H1 (cell line): ENCODE results near the gene TRAPPC12. TPM values are rescaled to one million over a fixed set of nuclear protein-coding genes. Genes with fewer than 3 reads are reported as not detected.

Source experiments
- ASH2L ChIP-seq: fragments of 200-600, 300-600 bp; sonication (generic); IDR thresholded peaks from one replicate; pipeline ENCODE4 v1.7.1; 2017; ENCODE audit warnings: low read length
- BCL11A ChIP-seq, 2 experiments: IDR thresholded peaks; one replicate each; pipeline ENCODE4 v1.6.1; 2011; ENCODE audit warnings: low read depth in 2 of 2, low read length in 2 of 2, mild to moderate bottlenecking in 2 of 2
- CBX8 ChIP-seq: fragments of 300-800, 300-1000 bp; sonication (generic); IDR thresholded peaks from 2 replicates; pipeline ENCODE4 v1.7.1; 2016; ENCODE audit warnings: low read depth, low read length, borderline replicate concordance
- CHD1 ChIP-seq: IDR thresholded peaks from 2 replicates; pipeline ENCODE4 v1.6.1; 2012; ENCODE audit warnings: low read depth, low read length, improper control_type of control experiment
- CTBP2 ChIP-seq: IDR thresholded peaks from 2 replicates; pipeline ENCODE4 v1.7.0; 2011; ENCODE audit warnings: borderline replicate concordance, mild to moderate bottlenecking, moderate library complexity, mixed read lengths, low read length; ENCODE audit not compliant: insufficient read depth, insufficient read length
- E2F6 ChIP-seq: IDR thresholded peaks from 2 replicates; pipeline ENCODE4 v1.6.1; 2012; ENCODE audit warnings: inconsistent platforms
- HDAC2 ChIP-seq, 2 experiments: fragments of 300-600 bp in 1 of 2; sonication (generic) in 1 of 2; IDR thresholded peaks; 2 replicates each; pipeline ENCODE4 v1.6.1; 2011 to 2012; ENCODE audit warnings: low read depth in 2 of 2, low read length in 2 of 2, mild to moderate bottlenecking in 2 of 2, moderate library complexity in 2 of 2, borderline replicate concordance in 1 of 2, inconsistent platforms in 1 of 2
- JUND ChIP-seq: IDR thresholded peaks from 2 replicates; pipeline ENCODE4 v1.6.1; 2011; ENCODE audit warnings: mild to moderate bottlenecking, improper control_type of control experiment, low read length
- MAFK ChIP-seq: IDR thresholded peaks from 2 replicates; pipeline ENCODE4 v1.6.1; 2012; ENCODE audit warnings: low read depth, mild to moderate bottlenecking, improper control_type of control experiment, low read length
- PHF8 ChIP-seq: fragments of 200-600 bp; sonication (generic); conservative IDR thresholded peaks from 2 replicates; pipeline ENCODE4 v1.7.1; 2012; ENCODE audit warnings: low read depth, mild to moderate bottlenecking, inconsistent platforms, low read length, moderate library complexity
- RBBP5 ChIP-seq: IDR thresholded peaks from 2 replicates; pipeline ENCODE4 v1.7.1; 2012; ENCODE audit warnings: low read depth, mild to moderate bottlenecking, inconsistent platforms, low read length, moderate library complexity, borderline replicate concordance
- RFX5 ChIP-seq: IDR thresholded peaks from 2 replicates; pipeline ENCODE4 v1.6.1; 2011; ENCODE audit warnings: low read depth, low read length, improper control_type of control experiment, borderline replicate concordance
- SP1 ChIP-seq: IDR thresholded peaks from 2 replicates; pipeline ENCODE4 v1.6.1; 2011; ENCODE audit warnings: low read depth, low read length
- SUZ12 ChIP-seq: fragments of 200-600 bp; sonication (generic); IDR thresholded peaks from 2 replicates; pipeline ENCODE4 v1.6.1; 2012; ENCODE audit warnings: mild to moderate bottlenecking, inconsistent platforms, low read length, moderate library complexity, mixed read lengths
- TAF1 ChIP-seq: IDR thresholded peaks from 2 replicates; pipeline ENCODE4 v1.6.1; 2011; ENCODE audit warnings: mild to moderate bottlenecking, low read depth, low read length
- TAF7 ChIP-seq: optimal IDR thresholded peaks from 2 replicates; pipeline ENCODE3; 2011; ENCODE audit warnings: low read depth, mild to moderate bottlenecking, inconsistent platforms, low read length, moderate library complexity, borderline replicate concordance
- TBP ChIP-seq: IDR thresholded peaks from 2 replicates; pipeline ENCODE4 v1.6.1; 2011; ENCODE audit warnings: low read depth, low read length, improper control_type of control experiment
- USF2 ChIP-seq: IDR thresholded peaks from 2 replicates; pipeline ENCODE4 v1.6.1; 2011; ENCODE audit warnings: low read length, improper control_type of control experiment
- YY1 ChIP-seq: IDR thresholded peaks from 2 replicates; pipeline ENCODE4 v1.6.1; 2011; ENCODE audit warnings: low read depth, mild to moderate bottlenecking, low read length
- polyA plus RNA-seq, 7 experiments: library from polyadenylated mRNA; depleted of rRNA in 3 of 7; stranded (reverse) in 5 of 7; unstranded in 2 of 7; fragments of >200 nt in 5 of 7; fragments of 200-250 nt in 2 of 7; gene quantifications; 1 replicate in 5 of 7; 2 replicates in 1 of 7; 4 replicates in 1 of 7; pipeline versions ENCODE4 v1.2.1 to v1.2.3, GENCODE V29; 2011 to 2013; ENCODE audit warnings: missing spikeins in 2 of 7, mixed read lengths in 2 of 7
- total RNA-seq: library from RNA; stranded (reverse); fragmentation: NEBNext Ultra II Directional; extraction: Animal tissue kit (Norgen Biotek cat#: 25700); gene quantifications from 2 replicates; pipeline ENCODE4 v1.2.1, GENCODE V29; 2021
- TF ChIP-seq, protein P1 (sequence below): IDR thresholded peaks from 2 replicates; pipeline ENCODE4 v1.6.1; 2011; ENCODE audit warnings: low read depth, mild to moderate bottlenecking, low read length; ENCODE audit not compliant: insufficient read depth

The TRAPPC12 gene
- total and polyA plus RNA-seq, 2 of the 8 experiments (the other 6 are each of a cell fraction or from before 2014, with no cell fraction given), result 35.0 to 67.3 TPM

DNA sequence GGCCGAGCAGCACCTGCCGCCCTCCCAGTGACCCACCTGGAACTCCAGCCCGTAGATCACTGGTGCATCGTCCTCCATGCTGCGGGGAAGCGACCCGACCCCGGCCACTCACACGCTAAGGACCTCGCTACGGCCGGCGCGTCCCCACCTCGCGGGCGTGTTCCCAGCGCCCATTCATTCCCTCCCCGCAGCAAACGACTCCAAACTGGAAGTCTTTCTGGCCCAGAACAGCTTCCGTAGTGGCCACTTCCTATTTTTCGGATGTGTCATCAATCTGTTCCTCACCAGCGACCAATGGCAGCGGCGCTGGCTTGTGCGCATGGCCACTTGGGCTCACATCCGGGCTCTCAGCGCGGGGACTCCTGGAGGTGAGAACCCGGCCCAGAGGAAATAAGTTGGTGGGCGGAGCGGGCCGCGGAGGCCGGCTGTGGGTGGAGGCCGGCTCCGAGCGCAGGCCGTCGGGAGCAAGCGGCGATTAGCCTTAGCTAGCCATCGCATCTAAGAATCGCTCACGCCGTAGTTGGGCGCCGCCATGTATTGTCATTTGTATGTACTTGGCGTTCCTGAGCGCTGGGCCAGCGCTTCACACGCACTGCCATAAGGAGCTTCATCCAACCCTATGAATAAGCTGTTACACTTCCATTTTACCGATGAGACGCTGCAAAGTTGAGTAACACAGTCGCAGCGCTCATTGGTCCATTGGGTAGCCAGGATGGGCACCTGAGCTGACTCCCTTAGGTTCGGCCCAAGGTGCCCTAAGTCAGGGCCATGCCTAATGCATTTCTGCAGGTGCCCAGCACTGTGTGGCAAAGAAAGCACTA, 1.7 kb upstream of the TRAPPC12 start, which contains the start of gene EIPR1 (continued):
- TF ChIP-seq SUZ12 (no peak), CHD1 (no peak), RBBP5 (peak; percentile 71; the same call in 1 of the 2 replicates), SP1 (peak; percentile 67; the same call in 1 of the 2 replicates), RFX5 (no peak), ASH2L (peak; percentile 68), BCL11A (IDR thresholded peaks at IDR 0.05; ENCODE audit: low read depth in 2 of 2, low read length in 2 of 2) (no peak), TAF7 (peak; percentile 53), USF2 (0 out of 2 replicates have a peak, but pooled peaks have one; percentile 7), TBP (peak; percentile 79), JUND (0 out of 2 replicates have a peak, but pooled peaks have one; percentile 54), CTBP2 (no peak), CBX8 (no peak), E2F6 (peak; percentile 94), MAFK (no peak), YY1 (no peak; the same call in 1 of the 2 replicates), TAF1 (peak; percentile 81), HDAC2 (IDR thresholded peaks at IDR 0.05; ENCODE audit: borderline replicate concordance in 1 of 2, low read depth in 2 of 2, low read length in 2 of 2) (peak in 1 of 2 experiments; percentile 98; a peak in 2 of 4 replicates), PHF8 (peak; percentile 84)
- TF ChIP-seq, protein P1, sequence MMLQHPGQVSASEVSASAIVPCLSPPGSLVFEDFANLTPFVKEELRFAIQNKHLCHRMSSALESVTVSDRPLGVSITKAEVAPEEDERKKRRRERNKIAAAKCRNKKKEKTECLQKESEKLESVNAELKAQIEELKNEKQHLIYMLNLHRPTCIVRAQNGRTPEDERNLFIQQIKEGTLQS, result no peak
